T-helper 17 cell (primary cell): ENCODE data around the gene CYP20A1. TPM values are rescaled to one million over a fixed set of nuclear protein-coding genes. Genes with fewer than 3 reads are reported as not detected.
"Not testable (repeated sequence)": the region's sequence is repeated elsewhere in the genome, so short reads cannot be mapped to it uniquely, and the experiment has no call there.

ENCODE experiments used
- ATAC-seq: fragments of 150-1000 bp; cut with Tn5 transposase; 2 replicates; pipeline ENCODE4 v1.10.0; 2021; ENCODE audit warnings: mild to moderate bottlenecking, moderate library complexity
- DNase-seq, 3 donors: peaks; one replicate each; pipeline versions ENCODE4 v3.0.0 to v3.0.0-alpha.2; 2020 to 2021
- H3K9me3 ChIP-seq: one replicate; pipeline ENCODE4 v1.7.0; 2013; ENCODE audit warnings: low read length, mild to moderate bottlenecking; ENCODE audit not compliant: control insufficient read depth, poor library complexity, severe bottlenecking
- H3K27ac Mint-ChIP-seq: one replicate; pipeline ENCODE4 v1.8.0; 2022; ENCODE audit warnings: mild to moderate bottlenecking, moderate library complexity, mixed read lengths
- H3K27me3 Mint-ChIP-seq: one replicate; pipeline ENCODE4 v1.8.0; 2022; ENCODE audit warnings: mixed read lengths
- H3K36me3 Mint-ChIP-seq: one replicate; pipeline ENCODE4 v1.8.0; 2022; ENCODE audit warnings: low read depth, mixed read lengths
- H3K4me1 Mint-ChIP-seq: one replicate; pipeline ENCODE4 v1.8.0; 2022; ENCODE audit warnings: mild to moderate bottlenecking, mixed read lengths
- H3K4me3 Mint-ChIP-seq: one replicate; pipeline ENCODE4 v1.8.0; 2022; ENCODE audit warnings: mild to moderate bottlenecking, moderate library complexity, mixed read lengths
- total RNA-seq, 4 donors: library from RNA in 2 of 4; stranded (reverse) in 2 of 4; gene quantifications; one replicate each; pipeline ENCODE4 v1.2.3 and lab custom pipeline; 2022 to 2026

CYP20A1 gene
- total RNA-seq, 2 donors from 2014 or later = 31.3 to 34.7 TPM

DNA sequence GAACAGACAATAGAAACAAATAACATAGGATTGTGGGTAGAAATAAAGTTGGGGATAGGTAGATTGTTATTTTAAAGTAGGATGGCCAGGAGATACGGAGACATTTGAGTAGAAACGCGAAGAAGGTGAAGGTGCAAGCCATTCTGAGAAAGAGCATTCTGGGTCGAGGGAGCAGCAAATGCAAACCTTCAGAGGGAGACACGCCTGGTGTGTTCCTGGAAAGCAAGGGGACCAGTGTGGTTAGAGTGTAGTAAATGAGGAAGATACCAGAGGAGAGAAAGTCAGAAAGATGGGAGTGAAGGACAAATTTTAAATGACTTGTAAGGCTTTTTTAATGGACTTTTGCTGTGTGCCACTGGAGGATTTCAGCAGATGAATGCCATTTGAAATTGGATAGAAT is 1.7 kb downstream of the CYP20A1 start:
- no peak for ATAC-seq
- no peaks in the 10 kb centered on the region for H3K27me3 Mint-ChIP-seq
- peaks cover 13% of the 10 kb centered on the region for H3K36me3 Mint-ChIP-seq
- H3K4me3 Mint-ChIP-seq = peak overlapping the region; percentile 97
- no peaks in the 10 kb centered on the region for H3K9me3 ChIP-seq
- peak overlapping the region; percentile 99 for H3K27ac Mint-ChIP-seq
- H3K4me1 Mint-ChIP-seq = peaks cover 27% of the 10 kb centered on the region
- DNase-seq = no peak

- peaks cover 15% of the 10 kb centered on the region for H3K36me3 Mint-ChIP-seq
- H3K4me1 Mint-ChIP-seq = peaks cover 29% of the 10 kb centered on the region
- H3K4me3 Mint-ChIP-seq = no peak overlapping the region
- H3K27me3 Mint-ChIP-seq = no peaks in the 10 kb centered on the region
- DNase-seq = no peak
- no peaks in the 10 kb centered on the region for H3K9me3 ChIP-seq
- ATAC-seq = no peak
- no peak overlapping the region for H3K27ac Mint-ChIP-seq
Observed at GRCh38 chr2:203242518-203242917, 3.7 kb downstream of the CYP20A1 start.

DNA sequence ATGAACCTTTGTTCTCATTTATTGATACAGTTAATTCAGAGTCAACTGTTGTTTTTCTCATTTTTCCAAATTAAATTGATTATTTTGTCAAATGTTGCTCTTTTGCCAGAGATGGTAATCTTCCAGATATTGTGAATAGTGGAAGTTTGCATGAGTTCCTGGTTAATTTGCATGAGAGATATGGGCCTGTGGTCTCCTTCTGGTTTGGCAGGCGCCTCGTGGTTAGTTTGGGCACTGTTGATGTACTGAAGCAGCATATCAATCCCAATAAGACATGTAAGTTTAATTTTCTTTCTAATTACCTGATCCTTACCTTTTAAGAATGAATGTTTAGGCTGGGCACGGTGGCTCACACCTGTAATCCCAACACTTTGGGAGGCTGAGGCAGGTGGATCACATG is 7.8 kb downstream of the CYP20A1 start:
- ATAC-seq = no peak
- Mint-ChIP-seq H3K36me3 (peaks cover 7% of the 10 kb centered on the region), H3K27ac (no peak overlapping the region), H3K4me3 (no peak overlapping the region), H3K4me1 (peaks cover 10% of the 10 kb centered on the region), H3K27me3 (no peaks in the 10 kb centered on the region)
- DNase-seq = no peak
- H3K9me3 ChIP-seq = no peaks in the 10 kb centered on the region

DNA sequence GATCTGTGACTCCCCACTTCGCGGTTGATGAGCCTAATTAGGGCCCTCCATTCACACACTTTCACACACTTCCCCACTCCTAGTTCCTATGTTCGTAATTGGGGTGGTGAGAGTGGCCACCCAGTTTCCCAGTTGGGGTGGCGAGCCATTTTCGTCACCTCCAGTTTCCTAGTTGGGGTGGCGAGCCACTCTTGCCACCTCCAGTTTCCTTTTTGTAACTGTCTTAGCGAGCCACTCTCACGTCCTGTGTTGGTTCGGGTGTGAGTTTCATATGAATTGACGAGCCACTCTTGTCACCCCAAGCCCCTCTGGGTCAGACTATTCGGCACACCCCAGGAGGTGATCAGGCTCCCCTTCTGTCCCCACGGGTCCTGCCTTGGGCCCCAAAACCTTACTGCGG is 14.0 kb downstream of the CYP20A1 start:
- peaks cover 2% of the 10 kb centered on the region for H3K4me1 Mint-ChIP-seq
- no peak for ATAC-seq
- no peaks in the 10 kb centered on the region for H3K9me3 ChIP-seq
- no peak for DNase-seq
- peaks cover 12% of the 10 kb centered on the region for H3K36me3 Mint-ChIP-seq
- peak overlapping the region; percentile 19 for H3K27ac Mint-ChIP-seq
- H3K4me3 Mint-ChIP-seq = no peak overlapping the region
- no peaks in the 10 kb centered on the region for H3K27me3 Mint-ChIP-seq

DNA sequence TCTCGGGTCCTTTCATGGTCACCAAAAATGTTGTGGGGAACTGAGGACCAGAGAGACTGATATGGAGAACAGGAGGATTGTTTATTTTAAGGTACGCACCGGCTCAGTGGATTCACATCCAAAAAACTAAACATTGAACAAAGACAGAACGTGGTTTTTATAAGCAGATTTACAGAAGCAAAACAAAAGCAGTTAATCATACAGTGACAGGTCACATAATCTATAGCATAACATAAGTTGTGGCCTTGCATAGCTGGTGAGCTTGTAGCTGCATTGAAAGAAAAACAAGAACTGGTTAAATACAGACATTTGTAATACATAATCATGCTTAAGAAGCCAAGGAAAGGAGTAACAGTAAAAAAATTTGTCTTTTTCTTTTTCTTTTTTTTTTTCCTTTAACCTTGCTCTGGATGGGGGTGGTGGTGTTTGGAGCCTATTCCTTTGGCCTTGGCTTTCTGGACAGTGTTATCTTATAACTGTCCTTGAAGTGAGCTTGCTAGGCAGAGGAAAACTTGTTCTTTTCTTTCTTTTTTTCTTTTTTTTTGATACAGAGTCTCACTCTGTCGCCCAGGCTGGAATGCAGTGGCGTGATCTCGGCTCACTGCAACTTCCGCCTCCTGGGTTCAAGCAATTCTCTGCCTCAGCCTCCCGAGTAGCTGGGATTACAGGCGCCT is 14.7 kb downstream of the CYP20A1 start:
- peak overlapping the region; percentile 19 for H3K27ac Mint-ChIP-seq
- ATAC-seq, H3K4me1 Mint-ChIP-seq, DNase-seq, H3K27me3 Mint-ChIP-seq, H3K9me3 ChIP-seq, H3K4me3 Mint-ChIP-seq: not testable (repeated sequence)
- peaks cover 14% of the 10 kb centered on the region for H3K36me3 Mint-ChIP-seq

GRCh38 chr2:203261326-203262159 is 22.7 kb downstream of the CYP20A1 start:
- ATAC-seq (no peak), DNase-seq (no peak)
- H3K36me3 Mint-ChIP-seq = peaks cover 9% of the 10 kb centered on the region
- no peaks in the 10 kb centered on the region for H3K27me3 Mint-ChIP-seq
- H3K4me3 Mint-ChIP-seq = no peak overlapping the region
- peak overlapping the region; percentile 60 for H3K27ac Mint-ChIP-seq
- peaks cover 15% of the 10 kb centered on the region for H3K4me1 Mint-ChIP-seq
- H3K9me3 ChIP-seq = no peaks in the 10 kb centered on the region

GRCh38 chr2:203279288-203279687 is 40.5 kb downstream of the CYP20A1 start:
- Mint-ChIP-seq H3K36me3 (peaks cover 10% of the 10 kb centered on the region), H3K27ac (no peak overlapping the region), H3K27me3 (no peaks in the 10 kb centered on the region), H3K4me1 (peaks cover 10% of the 10 kb centered on the region), H3K4me3 (no peak overlapping the region)
- H3K9me3 ChIP-seq = no peaks in the 10 kb centered on the region
- DNase-seq (no peak), ATAC-seq (no peak)

- no peak overlapping the region for H3K4me3 Mint-ChIP-seq
- H3K27me3 Mint-ChIP-seq = no peaks in the 10 kb centered on the region
- ATAC-seq = no peak
- H3K9me3 ChIP-seq = no peaks in the 10 kb centered on the region
- H3K27ac Mint-ChIP-seq = no peak overlapping the region
- peaks cover 10% of the 10 kb centered on the region for H3K4me1 Mint-ChIP-seq
- peaks cover 10% of the 10 kb centered on the region for H3K36me3 Mint-ChIP-seq
- no peak for DNase-seq
Observed at GRCh38 chr2:203280428-203281064, 41.7 kb downstream of the CYP20A1 start.

- no peak overlapping the region for H3K4me3 Mint-ChIP-seq
- H3K36me3 Mint-ChIP-seq = no peaks in the 10 kb centered on the region
- no peak overlapping the region for H3K27ac Mint-ChIP-seq
Observed at GRCh38 chr2:203282101-203282500, 43.3 kb downstream of the CYP20A1 start.

GRCh38 chr2:203286532-203286931 is 47.7 kb downstream of the CYP20A1 start:
- H3K27ac Mint-ChIP-seq = no peak overlapping the region
- H3K9me3 ChIP-seq = no peaks in the 10 kb centered on the region
- no peaks in the 10 kb centered on the region for H3K27me3 Mint-ChIP-seq
- H3K4me3 Mint-ChIP-seq = no peak overlapping the region
- peaks cover 2% of the 10 kb centered on the region for H3K36me3 Mint-ChIP-seq
- ATAC-seq (no peak), DNase-seq (no peak)
- H3K4me1 Mint-ChIP-seq = peaks cover 5% of the 10 kb centered on the region

More at GRCh38 chr2:203282101-203282500, 43.3 kb downstream of the CYP20A1 start:
- no peak for ATAC-seq
- H3K4me1 Mint-ChIP-seq = no peaks in the 10 kb centered on the region
- DNase-seq = no peak
- H3K9me3 ChIP-seq = no peaks in the 10 kb centered on the region
- no peaks in the 10 kb centered on the region for H3K27me3 Mint-ChIP-seq

GRCh38 chr2:203301667-203302066 is 62.8 kb downstream of the CYP20A1 start:
- no peak overlapping the region for H3K27ac Mint-ChIP-seq
- no peaks in the 10 kb centered on the region for H3K4me1 Mint-ChIP-seq
- H3K27me3 Mint-ChIP-seq = no peaks in the 10 kb centered on the region
- H3K4me3 Mint-ChIP-seq = no peak overlapping the region
- H3K9me3 ChIP-seq = no peaks in the 10 kb centered on the region
- ATAC-seq (no peak), DNase-seq (no peak)
- H3K36me3 Mint-ChIP-seq = no peaks in the 10 kb centered on the region

DNA sequence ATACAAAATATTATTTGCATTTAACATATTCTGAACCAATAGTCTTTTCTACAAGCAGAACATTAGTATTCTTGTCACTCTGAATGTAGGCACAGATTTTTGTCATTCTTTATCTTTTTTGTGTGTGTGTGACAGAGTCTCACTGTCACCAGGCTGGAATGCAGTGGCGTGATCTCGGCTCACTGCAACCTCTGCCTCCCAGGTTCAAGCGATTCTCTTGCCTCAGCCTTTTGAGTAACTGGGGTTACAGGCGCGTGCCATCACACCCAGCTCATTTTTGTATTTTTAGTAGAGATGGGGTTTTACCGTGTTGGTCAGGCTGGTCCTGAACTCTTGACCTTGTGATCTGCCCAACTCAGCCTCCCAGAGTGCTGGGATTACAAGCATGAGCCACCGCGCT is 63.8 kb downstream of the CYP20A1 start:
- H3K27me3 Mint-ChIP-seq, H3K36me3 Mint-ChIP-seq, H3K27ac Mint-ChIP-seq, H3K4me1 Mint-ChIP-seq, DNase-seq, H3K9me3 ChIP-seq, ATAC-seq, H3K4me3 Mint-ChIP-seq: not testable (repeated sequence)

- DNase-seq = no peak
- Mint-ChIP-seq H3K4me3 (no peak overlapping the region), H3K4me1 (peaks cover 10% of the 10 kb centered on the region), H3K27ac (no peak overlapping the region), H3K36me3 (peaks cover 2% of the 10 kb centered on the region), H3K27me3 (no peaks in the 10 kb centered on the region)
- ATAC-seq = no peak
- H3K9me3 ChIP-seq = no peaks in the 10 kb centered on the region
Observed at GRCh38 chr2:203310688-203311436, 72.0 kb downstream of the CYP20A1 start.
